Keratinocyte (primary cell): ENCODE results near the gene GGA2.

ENCODE experiments used
- EZH2 ChIP-seq: IDR thresholded peaks from one replicate; pipeline ENCODE4 v1.6.1; 2012; ENCODE audit warnings: inconsistent platforms, mild to moderate bottlenecking, low read length, moderate library complexity
- TF ChIP-seq, protein P1 (sequence below), 3 experiments: IDR thresholded peaks in 1 of 3; conservative IDR thresholded peaks in 1 of 3; optimal IDR thresholded peaks in 1 of 3; 2 replicates in 2 of 3; 3 replicates in 1 of 3; pipeline versions ENCODE3 to v1.5.1; 2011; ENCODE audit warnings: low read length in 3 of 3, mild to moderate bottlenecking in 3 of 3, moderate library complexity in 2 of 3, control low read depth in 1 of 3, inconsistent platforms in 1 of 3; ENCODE audit not compliant: insufficient read depth in 2 of 3; ENCODE audit errors: extremely low read depth in 1 of 3

DNA sequence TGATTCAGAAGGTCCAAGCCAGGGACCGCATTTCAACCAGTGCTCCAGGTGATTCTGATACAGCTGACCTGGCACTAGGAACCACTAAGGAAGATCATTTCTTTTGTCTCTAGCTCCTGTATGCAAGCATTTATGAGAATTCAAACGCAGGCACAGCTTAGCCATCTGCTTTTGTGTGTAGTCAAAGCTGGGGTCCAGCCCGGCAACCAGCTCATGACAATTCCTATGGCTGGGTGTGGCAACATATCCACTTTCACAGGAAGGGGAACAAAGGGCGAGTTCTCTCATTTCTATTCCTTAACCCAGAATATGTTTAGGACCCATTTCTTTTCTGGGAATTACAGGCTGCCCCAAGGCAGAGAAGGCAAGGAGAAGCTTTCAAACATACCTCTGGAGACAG, 30.0 kb downstream of the GGA2 start:
- TF ChIP-seq, protein P1, sequence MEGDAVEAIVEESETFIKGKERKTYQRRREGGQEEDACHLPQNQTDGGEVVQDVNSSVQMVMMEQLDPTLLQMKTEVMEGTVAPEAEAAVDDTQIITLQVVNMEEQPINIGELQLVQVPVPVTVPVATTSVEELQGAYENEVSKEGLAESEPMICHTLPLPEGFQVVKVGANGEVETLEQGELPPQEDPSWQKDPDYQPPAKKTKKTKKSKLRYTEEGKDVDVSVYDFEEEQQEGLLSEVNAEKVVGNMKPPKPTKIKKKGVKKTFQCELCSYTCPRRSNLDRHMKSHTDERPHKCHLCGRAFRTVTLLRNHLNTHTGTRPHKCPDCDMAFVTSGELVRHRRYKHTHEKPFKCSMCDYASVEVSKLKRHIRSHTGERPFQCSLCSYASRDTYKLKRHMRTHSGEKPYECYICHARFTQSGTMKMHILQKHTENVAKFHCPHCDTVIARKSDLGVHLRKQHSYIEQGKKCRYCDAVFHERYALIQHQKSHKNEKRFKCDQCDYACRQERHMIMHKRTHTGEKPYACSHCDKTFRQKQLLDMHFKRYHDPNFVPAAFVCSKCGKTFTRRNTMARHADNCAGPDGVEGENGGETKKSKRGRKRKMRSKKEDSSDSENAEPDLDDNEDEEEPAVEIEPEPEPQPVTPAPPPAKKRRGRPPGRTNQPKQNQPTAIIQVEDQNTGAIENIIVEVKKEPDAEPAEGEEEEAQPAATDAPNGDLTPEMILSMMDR (optimal IDR thresholded peaks at IDR 0.05 in 1 of 3, IDR thresholded peaks at IDR 0.05 in 1 of 3, conservative IDR thresholded peaks at IDR 0.05 in 1 of 3; ENCODE audit: extremely low read depth in 1 of 3, insufficient read depth in 2 of 3, low read length in 3 of 3), result no peak
- no peak for TF ChIP-seq EZH2
